Measurements from ENCODE around the gene PHF20. TPM values are rescaled to one million over a fixed set of nuclear protein-coding genes. Genes with fewer than 3 reads are reported as not detected.

The PHF20 gene
- polyA plus RNA-seq, 1 donor (not counting 4 experiments of a cell fraction or from before 2014, with no cell fraction given), result 31.9 TPM

DNA sequence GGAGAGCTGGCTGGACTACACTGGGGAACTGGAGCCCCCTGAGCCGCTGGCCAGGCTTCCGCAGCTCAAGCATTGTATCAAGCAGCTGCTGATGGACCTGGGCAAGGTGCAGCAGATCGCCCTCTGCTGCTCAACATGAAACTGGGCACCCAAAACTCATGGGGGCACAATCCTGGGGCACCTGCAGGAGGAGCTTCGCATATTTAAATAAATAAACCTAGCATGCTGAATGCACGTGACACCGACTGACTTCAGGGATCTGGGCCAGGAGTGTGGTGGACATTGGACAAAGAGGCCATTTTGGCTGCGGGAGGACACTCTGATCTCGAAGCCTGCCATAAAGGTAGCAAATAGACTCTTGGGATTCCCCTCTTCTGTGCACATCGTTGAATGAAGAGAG, 175.7 kb downstream of the PHF20 start:
- Histone ChIP-seq H3K27ac (ENCODE audit: control insufficient read depth, insufficient read depth, low read length) (no peak overlapping the region), H3K9ac (ENCODE audit: control insufficient read depth, extremely low read depth, insufficient read depth, low read length) (no peak overlapping the region), H2AFZ (ENCODE audit: control insufficient read depth, low read length) (no peak overlapping the region), H3K9me1 (ENCODE audit: control insufficient read depth, extremely low read depth, insufficient read depth, low read length) (no peaks in the 10 kb centered on the region), H3K27me3 (ENCODE audit: control insufficient read depth, extremely low read depth, insufficient read depth, low read length) (no peaks in the 10 kb centered on the region), H3K9me3 (ENCODE audit: control insufficient read depth, low read depth, low read length) (no peaks in the 10 kb centered on the region), H3K36me3 (ENCODE audit: control insufficient read depth in 2 of 2, extremely low read depth in 1 of 2, insufficient read depth in 2 of 2, low read length in 2 of 2) (peaks cover 7 to 19% of the 10 kb centered on the region in 2 experiments), H3K4me3 (ENCODE audit: control insufficient read depth in 2 of 3, extremely low read depth in 1 of 3, insufficient read depth in 2 of 3, low read depth in 1 of 3, low read length in 3 of 3) (no peak overlapping the region), H3K4me1 (ENCODE audit: control insufficient read depth, extremely low read depth, insufficient read depth, low read length) (no peaks in the 10 kb centered on the region), H3K79me2 (ENCODE audit: control insufficient read depth, insufficient read depth, low read length) (peaks cover 9% of the 10 kb centered on the region), H4K20me1 (ENCODE audit: control insufficient read depth, extremely low read depth, insufficient read depth, low read length) (no peaks in the 10 kb centered on the region), H3K4me2 (ENCODE audit: control insufficient read depth, extremely low read depth, insufficient read depth, low read depth, low read length) (no peak overlapping the region)
- DNase-seq (ENCODE audit: low read depth, low spot score), result no peak
- dilution Hi-C loops (cut with MboI; ENCODE audit: extremely low pct_ligation_motif_present, low sequenced_read_pairs), result no loop called here
- TF ChIP-seq CTCF (optimal IDR thresholded peaks at IDR 0.05 in 1 of 3, IDR thresholded peaks at IDR 0.05 in 1 of 3, conservative IDR thresholded peaks at IDR 0.05 in 1 of 3; ENCODE audit: extremely low read depth in 1 of 3, insufficient read depth in 2 of 3, low read length in 3 of 3), result peak; percentile 52 to 70 (median 54)
- no peak for TF ChIP-seq EZH2 (IDR thresholded peaks at IDR 0.05; ENCODE audit: low read length)
- FAIRE-seq, result no peak

GRCh38 chr20:35947907-35948306, 176.1 kb downstream of the PHF20 start:
- Histone ChIP-seq H3K79me2 (ENCODE audit: control insufficient read depth, insufficient read depth, low read length) (peaks cover 13% of the 10 kb centered on the region), H2AFZ (ENCODE audit: control insufficient read depth, low read length) (no peak overlapping the region), H3K27ac (ENCODE audit: control insufficient read depth, insufficient read depth, low read length) (no peak overlapping the region), H3K36me3 (ENCODE audit: control insufficient read depth in 2 of 2, extremely low read depth in 1 of 2, insufficient read depth in 2 of 2, low read length in 2 of 2) (peaks cover 7 to 19% of the 10 kb centered on the region in 2 experiments), H3K9ac (ENCODE audit: control insufficient read depth, extremely low read depth, insufficient read depth, low read length) (no peak overlapping the region), H3K9me3 (ENCODE audit: control insufficient read depth, low read depth, low read length) (no peaks in the 10 kb centered on the region), H3K9me1 (ENCODE audit: control insufficient read depth, extremely low read depth, insufficient read depth, low read length) (no peaks in the 10 kb centered on the region), H3K4me3 (ENCODE audit: control insufficient read depth in 2 of 3, extremely low read depth in 1 of 3, insufficient read depth in 2 of 3, low read depth in 1 of 3, low read length in 3 of 3) (no peak overlapping the region), H3K4me1 (ENCODE audit: control insufficient read depth, extremely low read depth, insufficient read depth, low read length) (peaks cover 2% of the 10 kb centered on the region), H4K20me1 (ENCODE audit: control insufficient read depth, extremely low read depth, insufficient read depth, low read length) (no peaks in the 10 kb centered on the region), H3K4me2 (ENCODE audit: control insufficient read depth, extremely low read depth, insufficient read depth, low read depth, low read length) (no peak overlapping the region), H3K27me3 (ENCODE audit: control insufficient read depth, extremely low read depth, insufficient read depth, low read length) (no peaks in the 10 kb centered on the region)
- dilution Hi-C loops (cut with MboI; ENCODE audit: extremely low pct_ligation_motif_present, low sequenced_read_pairs), result no loop called here
- no peak for FAIRE-seq
- no peak for DNase-seq (ENCODE audit: low read depth, low spot score)
- TF ChIP-seq CTCF (optimal IDR thresholded peaks at IDR 0.05 in 1 of 3, IDR thresholded peaks at IDR 0.05 in 1 of 3, conservative IDR thresholded peaks at IDR 0.05 in 1 of 3; ENCODE audit: extremely low read depth in 1 of 3, insufficient read depth in 2 of 3, low read length in 3 of 3), result no peak
- no peak for TF ChIP-seq EZH2 (IDR thresholded peaks at IDR 0.05; ENCODE audit: low read length)
